Activated CD4-positive, alpha-beta T cell treated with anti-CD3 and anti-CD28 coated beads, Interleukin-2, amount 10 ng/mL, durations not matched to agents 24 days and 14 days (primary cell): Measurements from ENCODE around the gene SPINK9. TPM values are rescaled to one million over a fixed set of nuclear protein-coding genes. Genes with fewer than 3 reads are reported as not detected.
"Not testable (repeated sequence)": the region's sequence is repeated elsewhere in the genome, so short reads cannot be mapped to it uniquely, and the experiment has no call there.

Experiments used
- DNase-seq: peaks from one replicate; pipeline ENCODE4 v3.0.0; 2022
- H3K27ac Mint-ChIP-seq: one replicate; pipeline ENCODE4 v1.8.0; 2022; ENCODE audit warnings: mild to moderate bottlenecking, mixed read lengths
- H3K27me3 Mint-ChIP-seq: one replicate; pipeline ENCODE4 v1.8.0; 2022; ENCODE audit warnings: mixed read lengths
- H3K36me3 Mint-ChIP-seq: one replicate; pipeline ENCODE4 v1.8.0; 2022; ENCODE audit warnings: low read depth, mild to moderate bottlenecking, mixed read lengths
- H3K4me1 Mint-ChIP-seq: one replicate; pipeline ENCODE4 v1.8.0; 2021; ENCODE audit warnings: mixed read lengths
- H3K4me3 Mint-ChIP-seq: one replicate; pipeline ENCODE4 v1.8.0; 2022; ENCODE audit warnings: mild to moderate bottlenecking, moderate library complexity, mixed read lengths
- H3K9me3 Mint-ChIP-seq: one replicate; pipeline ENCODE4 v1.8.0; 2021; ENCODE audit warnings: mixed read lengths
- intact Hi-C: fragments of 100-400 bp; cut with micrococcal nuclease; formaldehyde crosslinking; loops from one replicate; pipeline ENCODE4 v1.15.1; 2023
- total RNA-seq: library from RNA; stranded (reverse); gene quantifications from 2 replicates; pipeline ENCODE4 v1.2.3, GENCODE V29; 2022

The SPINK9 gene, protein sequence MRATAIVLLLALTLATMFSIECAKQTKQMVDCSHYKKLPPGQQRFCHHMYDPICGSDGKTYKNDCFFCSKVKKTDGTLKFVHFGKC
- not detected in 2 replicates for total RNA-seq

DNA sequence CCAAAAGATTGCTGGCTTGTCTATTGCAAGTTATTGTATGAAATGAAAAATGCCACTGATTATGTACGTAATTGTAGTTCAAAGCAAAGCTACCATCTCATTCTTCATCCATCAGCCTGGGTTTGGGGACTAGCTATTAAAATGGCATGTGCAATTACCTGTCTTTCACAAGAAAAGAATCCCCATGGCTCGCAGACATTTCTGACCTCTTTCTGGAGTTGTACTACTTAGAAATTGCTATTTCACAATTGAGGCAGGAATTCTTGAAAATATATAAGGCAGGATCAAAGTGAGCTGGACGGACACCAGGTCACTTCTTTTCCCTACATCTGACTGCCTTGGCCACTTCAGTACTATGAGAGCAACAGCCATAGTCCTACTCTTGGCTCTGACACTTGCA lies at the start of gene SPINK9:
Gene SPINK9, plus strand, starts transcription at position 301 of the 400 bp plus-strand sequence. Its CDS starts 55 bp downstream, at position 356.
- Mint-ChIP-seq H3K36me3 (no peaks in the 10 kb centered on the region), H3K4me3 (no peak within 1 kb of the TSS), H3K9me3 (peaks cover 2% of the 10 kb centered on the region), H3K4me1 (no peaks in the 10 kb centered on the region), H3K27ac (no peak within 1 kb of the TSS), H3K27me3 (no peaks in the 10 kb centered on the region)
- intact Hi-C loops, result no loop called here
- DNase-seq, result no peak

DNA sequence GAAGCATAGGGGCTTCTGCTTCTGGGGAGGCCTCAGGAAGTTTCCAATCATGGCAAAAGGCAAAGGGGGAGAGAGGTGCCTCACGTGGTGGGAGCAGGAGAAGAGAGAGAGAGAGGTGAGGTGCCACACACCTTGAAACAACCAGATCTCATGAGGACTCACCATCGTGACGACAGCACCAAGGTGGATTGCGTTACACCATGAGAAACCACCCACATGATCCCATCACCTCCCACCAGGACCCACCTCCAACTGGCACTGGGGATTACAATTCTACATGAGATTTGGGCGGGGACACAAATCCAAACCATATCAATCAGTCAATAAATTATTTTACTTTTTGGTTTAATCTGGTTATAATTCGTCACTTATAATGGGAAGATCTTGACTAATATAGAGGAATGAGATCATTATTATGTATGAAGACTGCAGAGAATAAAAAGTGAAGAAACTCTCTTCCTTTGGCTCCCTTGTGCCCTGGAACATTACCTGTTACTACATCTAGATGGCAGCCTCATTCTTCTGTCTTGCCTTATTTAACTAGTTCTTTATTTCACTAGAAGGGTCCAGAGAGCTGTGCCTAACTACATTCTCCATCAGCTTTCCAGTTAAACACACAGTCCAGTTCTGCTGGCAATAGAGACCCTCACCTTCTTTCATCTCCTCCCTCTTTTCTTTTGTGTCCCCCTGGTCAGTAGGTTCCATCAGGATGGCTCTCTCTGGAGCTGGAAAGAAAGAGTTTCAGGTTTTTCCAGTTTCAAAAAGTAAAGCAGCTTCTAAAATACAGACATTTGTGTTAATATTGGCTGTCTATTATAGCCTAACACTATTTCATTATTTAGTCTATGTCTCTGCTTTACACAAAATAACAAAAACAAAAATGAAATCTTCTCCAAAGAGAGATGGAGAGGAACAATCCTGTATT lies 44.8 kb upstream of the SPINK9 start:
- DNase-seq, result no peak
- intact Hi-C loops, result no loop called here
- Mint-ChIP-seq H3K9me3 (no peaks in the 10 kb centered on the region), H3K36me3 (no peaks in the 10 kb centered on the region), H3K4me1 (no peaks in the 10 kb centered on the region), H3K27me3 (no peaks in the 10 kb centered on the region), H3K4me3 (no peak overlapping the region), H3K27ac (no peak overlapping the region)

DNA sequence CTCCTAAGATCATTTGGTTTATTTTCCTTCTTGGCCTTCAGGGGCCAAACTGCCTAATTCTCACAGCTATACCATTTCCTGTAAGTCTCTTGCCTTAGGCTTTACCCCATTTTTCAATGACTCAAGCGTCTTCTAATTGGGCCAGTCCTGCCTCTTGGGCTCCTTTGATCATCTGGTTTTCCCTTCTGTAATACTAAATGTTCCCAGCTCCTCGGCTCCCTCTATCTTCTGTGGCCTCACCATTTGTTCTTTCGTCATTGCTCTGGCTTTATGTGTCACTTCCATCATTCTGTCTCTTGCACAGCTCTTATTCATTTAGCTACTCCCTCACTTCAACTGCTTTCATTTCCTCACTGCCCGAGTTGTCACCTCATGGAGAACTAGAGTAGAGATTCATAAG lies 37.6 kb upstream of the SPINK9 start:
- DNase-seq, result no peak
- H3K4me3 Mint-ChIP-seq, result no peak overlapping the region
- intact Hi-C loops, result no loop called here
- no peaks in the 10 kb centered on the region for H3K9me3 Mint-ChIP-seq
- no peaks in the 10 kb centered on the region for H3K27me3 Mint-ChIP-seq
- no peaks in the 10 kb centered on the region for H3K4me1 Mint-ChIP-seq
- no peaks in the 10 kb centered on the region for H3K36me3 Mint-ChIP-seq
- H3K27ac Mint-ChIP-seq, result no peak overlapping the region

DNA sequence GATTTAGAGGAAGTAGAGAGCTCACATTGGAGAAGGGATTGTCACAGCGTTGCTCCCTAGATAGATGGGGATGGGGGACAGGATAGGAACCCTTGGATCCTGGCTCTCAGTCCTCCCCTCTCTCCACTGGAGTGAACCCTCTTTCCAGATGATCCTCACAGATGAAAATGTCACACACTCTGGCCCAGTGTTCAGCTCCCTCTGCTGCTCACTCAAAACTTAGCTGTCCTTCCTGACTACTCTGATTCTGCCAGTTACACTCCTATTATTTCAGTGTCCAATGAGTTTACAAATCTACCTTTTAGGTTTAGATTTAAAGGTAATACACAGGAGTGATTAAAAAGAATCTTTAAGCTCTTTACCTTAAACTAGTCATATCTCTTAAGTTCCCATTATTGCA lies 28.9 kb upstream of the SPINK9 start:
- intact Hi-C loops, result no loop called here
- peaks cover 6% of the 10 kb centered on the region for H3K9me3 Mint-ChIP-seq
- no peaks in the 10 kb centered on the region for H3K36me3 Mint-ChIP-seq
- no peaks in the 10 kb centered on the region for H3K4me1 Mint-ChIP-seq
- no peak overlapping the region for H3K27ac Mint-ChIP-seq
- no peak for DNase-seq
- no peaks in the 10 kb centered on the region for H3K27me3 Mint-ChIP-seq
- no peak overlapping the region for H3K4me3 Mint-ChIP-seq

DNA sequence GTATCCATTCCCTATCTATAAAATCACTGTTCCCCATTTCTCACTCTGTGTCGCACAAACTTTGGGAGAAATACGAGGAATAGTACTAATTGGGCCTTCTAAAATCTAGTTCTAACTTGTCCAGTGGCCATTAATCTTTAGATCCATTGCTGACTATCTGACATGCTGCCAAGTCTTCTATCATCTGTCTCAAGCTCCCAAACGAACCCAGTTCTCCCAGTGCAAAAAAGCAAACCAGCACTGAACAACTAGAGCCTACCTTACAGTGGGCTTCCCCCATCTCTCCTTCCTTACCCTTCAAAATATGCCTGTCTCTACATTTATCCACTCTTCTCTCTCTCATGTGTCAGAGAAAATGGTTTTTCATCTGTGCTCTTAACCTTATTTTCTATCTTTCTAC lies 26.3 kb upstream of the SPINK9 start:
- peaks cover 6% of the 10 kb centered on the region for H3K9me3 Mint-ChIP-seq
- no peaks in the 10 kb centered on the region for H3K36me3 Mint-ChIP-seq
- no peak overlapping the region for H3K27ac Mint-ChIP-seq
- intact Hi-C loops, result no loop called here
- no peak for DNase-seq
- H3K4me1 Mint-ChIP-seq, result no peaks in the 10 kb centered on the region
- H3K4me3 Mint-ChIP-seq, result no peak overlapping the region
- H3K27me3 Mint-ChIP-seq, result no peaks in the 10 kb centered on the region

DNA sequence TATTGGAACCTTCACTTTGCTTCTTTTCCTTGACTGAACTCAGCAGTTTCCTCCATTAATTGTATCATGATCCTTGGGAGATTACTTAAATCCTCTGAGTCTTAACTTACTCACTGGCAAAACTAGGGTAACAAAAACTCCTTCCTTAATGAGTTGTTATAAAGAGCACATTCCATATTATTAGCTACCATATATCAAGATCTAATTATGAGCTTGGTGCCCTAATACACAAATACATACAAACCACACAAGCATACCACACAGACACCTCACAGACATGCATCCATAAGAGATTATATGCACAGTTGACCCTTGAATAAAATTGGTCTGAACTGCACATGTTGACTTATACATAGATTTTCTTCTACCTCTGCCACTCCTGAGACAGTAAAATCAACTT lies 25.6 kb upstream of the SPINK9 start:
- H3K27ac Mint-ChIP-seq, result no peak overlapping the region
- intact Hi-C loops, result no loop called here
- DNase-seq, result no peak
- H3K27me3 Mint-ChIP-seq, result no peaks in the 10 kb centered on the region
- H3K36me3 Mint-ChIP-seq, result no peaks in the 10 kb centered on the region
- no peak overlapping the region for H3K4me3 Mint-ChIP-seq
- H3K9me3 Mint-ChIP-seq, result peaks cover 6% of the 10 kb centered on the region
- no peaks in the 10 kb centered on the region for H3K4me1 Mint-ChIP-seq

DNA sequence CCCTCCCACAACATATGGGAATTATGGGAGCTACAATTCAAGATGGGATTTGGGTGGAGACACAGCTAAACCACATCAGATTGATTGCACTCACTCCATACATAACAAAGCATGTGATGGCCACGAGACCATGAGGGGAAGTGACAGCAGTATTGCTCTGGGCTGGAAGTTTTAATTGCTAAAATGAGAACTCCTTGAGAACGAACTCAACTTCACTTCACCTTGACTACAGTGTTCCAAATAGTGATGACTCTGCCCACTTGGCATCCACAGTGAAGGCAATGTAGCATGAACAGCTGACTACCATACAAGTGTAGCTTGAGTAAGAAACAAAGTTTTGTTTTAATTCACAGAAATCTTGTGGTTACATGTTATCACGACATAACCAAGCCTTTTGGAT lies 23.9 kb upstream of the SPINK9 start:
- H3K4me3 Mint-ChIP-seq, result no peak overlapping the region
- H3K36me3 Mint-ChIP-seq, result no peaks in the 10 kb centered on the region
- no peaks in the 10 kb centered on the region for H3K27me3 Mint-ChIP-seq

DNA sequence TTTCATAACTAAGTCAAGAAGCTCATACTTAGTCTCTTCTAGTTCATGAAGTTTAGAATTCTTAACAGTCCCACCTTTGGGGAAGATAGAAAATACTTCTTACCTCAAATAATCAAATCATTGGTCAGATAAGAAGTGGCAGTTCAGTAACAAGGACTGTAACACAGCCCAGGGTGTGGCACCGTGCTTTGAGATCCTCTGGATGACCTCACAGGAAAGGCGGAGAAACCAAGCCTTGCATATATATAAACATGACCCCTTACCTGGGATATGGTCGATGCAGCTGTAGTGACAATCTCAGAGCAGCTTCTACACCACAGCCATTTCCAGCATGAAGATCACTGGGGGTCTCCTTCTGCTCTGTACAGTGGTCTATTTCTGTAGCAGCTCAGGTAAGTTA lies 23.2 kb upstream of the SPINK9 start, which contains the start of gene SPINK7:
Gene SPINK7, plus strand, starts transcription at position 271 of the 400 bp plus-strand sequence. Its CDS starts 61 bp downstream, at position 332.
- H3K36me3 Mint-ChIP-seq, result no peaks in the 10 kb centered on the region
- H3K27ac Mint-ChIP-seq, result no peak within 1 kb of the TSS
- no peaks in the 10 kb centered on the region for H3K4me1 Mint-ChIP-seq
- no peak within 1 kb of the TSS for H3K4me3 Mint-ChIP-seq
- no peaks in the 10 kb centered on the region for H3K27me3 Mint-ChIP-seq
- intact Hi-C loops, result no loop called here
- no peak for DNase-seq
- peaks cover 6% of the 10 kb centered on the region for H3K9me3 Mint-ChIP-seq

More for the DNA sequence above, 23.9 kb upstream of the SPINK9 start:
- Mint-ChIP-seq H3K4me1 (no peaks in the 10 kb centered on the region), H3K9me3 (peaks cover 6% of the 10 kb centered on the region), H3K27ac (no peak overlapping the region)
- DNase-seq, result no peak
- intact Hi-C loops, result no loop called here

DNA sequence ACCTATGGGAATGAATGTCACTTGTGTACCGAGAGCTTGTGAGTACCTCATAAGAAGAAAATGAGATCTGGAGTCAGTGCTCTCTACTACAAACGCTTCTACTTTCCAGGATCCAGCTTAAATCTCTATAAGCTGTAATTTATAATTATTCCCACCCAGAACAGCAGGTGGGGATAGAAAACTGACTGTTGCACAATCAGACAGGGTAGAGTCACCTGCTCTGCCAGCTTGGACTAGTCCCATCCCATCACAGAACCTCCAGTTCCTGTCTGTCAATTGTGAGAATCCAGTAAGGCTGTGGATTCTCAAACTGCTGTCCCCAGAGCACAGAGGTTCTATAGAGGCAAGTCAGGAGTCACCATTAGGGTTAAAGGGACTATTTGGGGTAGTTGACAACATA lies 21.2 kb upstream of the SPINK9 start:
- no peak overlapping the region for H3K4me3 Mint-ChIP-seq
- H3K27me3 Mint-ChIP-seq, result no peaks in the 10 kb centered on the region
- DNase-seq, result no peak
- no peaks in the 10 kb centered on the region for H3K4me1 Mint-ChIP-seq
- H3K36me3 Mint-ChIP-seq, result no peaks in the 10 kb centered on the region
- no peak overlapping the region for H3K27ac Mint-ChIP-seq
- intact Hi-C loops, result no loop called here
- H3K9me3 Mint-ChIP-seq, result peaks cover 4% of the 10 kb centered on the region

DNA sequence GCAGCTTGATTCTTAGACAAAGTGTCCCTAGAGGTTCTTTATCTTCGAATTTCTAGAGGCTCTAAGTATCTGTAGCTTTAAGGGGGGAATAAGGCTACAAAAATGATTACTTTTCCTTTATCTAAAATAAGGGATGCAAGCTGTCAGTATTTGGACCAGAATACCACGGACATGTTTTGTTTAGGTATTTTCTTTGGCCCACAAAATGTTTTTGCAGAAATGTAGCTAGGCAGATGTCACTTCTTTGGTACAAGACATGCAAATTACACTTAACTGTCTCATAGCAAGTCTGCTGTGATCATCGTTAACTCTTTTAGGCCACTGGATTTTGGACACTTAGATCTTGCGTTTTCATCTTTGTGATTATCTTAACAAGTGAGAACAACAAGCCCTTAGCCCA lies 20.6 kb upstream of the SPINK9 start:
- Mint-ChIP-seq H3K27ac (no peak overlapping the region), H3K4me3 (no peak overlapping the region), H3K36me3 (no peaks in the 10 kb centered on the region), H3K9me3 (no peaks in the 10 kb centered on the region), H3K27me3 (no peaks in the 10 kb centered on the region), H3K4me1 (no peaks in the 10 kb centered on the region)
- intact Hi-C loops, result no loop called here
- no peak for DNase-seq

DNA sequence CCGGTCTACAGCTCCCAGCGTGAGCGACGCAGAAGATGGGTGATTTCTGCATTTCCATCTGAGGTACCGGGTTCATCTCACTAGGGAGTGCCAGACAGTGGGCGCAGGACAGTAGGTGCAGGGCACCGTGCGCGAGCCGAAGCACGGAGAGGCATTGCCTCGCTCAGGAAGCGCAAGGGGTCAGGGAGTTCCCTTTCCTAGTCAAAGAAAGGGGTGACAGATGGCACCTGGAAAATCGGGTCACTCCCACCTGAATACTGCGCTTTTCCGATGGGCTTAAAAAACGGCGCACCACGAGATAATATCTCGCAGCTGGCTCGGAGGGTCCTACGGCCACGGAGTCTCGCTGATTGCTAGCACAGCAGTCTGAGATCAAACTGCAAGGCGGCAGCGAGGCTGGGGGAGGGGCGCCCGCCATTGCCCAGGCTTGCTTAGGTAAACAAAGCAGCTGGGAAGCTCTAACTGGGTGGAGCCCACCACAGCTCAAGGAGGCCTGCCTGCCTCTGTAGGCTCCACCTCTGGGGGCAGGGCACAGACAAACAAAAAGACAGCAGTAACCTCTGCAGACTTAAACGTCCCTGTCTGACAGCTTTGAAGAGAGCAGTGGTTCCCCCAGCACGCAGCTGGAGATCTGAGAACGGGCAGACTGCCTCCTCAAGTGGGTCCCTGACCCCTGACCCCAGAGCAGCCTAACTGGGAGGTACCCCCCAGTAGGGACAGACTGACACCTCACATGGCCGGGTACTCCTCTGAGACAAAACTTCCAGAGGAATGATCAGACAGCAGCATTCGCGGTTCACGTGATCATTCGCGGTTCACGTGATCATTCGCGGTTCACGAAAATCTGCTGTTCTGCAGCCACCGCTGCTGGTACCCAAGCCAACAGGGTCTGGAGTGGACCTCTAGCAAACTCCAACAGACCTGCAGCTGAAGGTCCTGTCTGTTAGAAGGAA lies 15.1 kb upstream of the SPINK9 start:
- DNase-seq, result peak; percentile 58
- H3K36me3 Mint-ChIP-seq, H3K27ac Mint-ChIP-seq: not testable (repeated sequence)

DNA sequence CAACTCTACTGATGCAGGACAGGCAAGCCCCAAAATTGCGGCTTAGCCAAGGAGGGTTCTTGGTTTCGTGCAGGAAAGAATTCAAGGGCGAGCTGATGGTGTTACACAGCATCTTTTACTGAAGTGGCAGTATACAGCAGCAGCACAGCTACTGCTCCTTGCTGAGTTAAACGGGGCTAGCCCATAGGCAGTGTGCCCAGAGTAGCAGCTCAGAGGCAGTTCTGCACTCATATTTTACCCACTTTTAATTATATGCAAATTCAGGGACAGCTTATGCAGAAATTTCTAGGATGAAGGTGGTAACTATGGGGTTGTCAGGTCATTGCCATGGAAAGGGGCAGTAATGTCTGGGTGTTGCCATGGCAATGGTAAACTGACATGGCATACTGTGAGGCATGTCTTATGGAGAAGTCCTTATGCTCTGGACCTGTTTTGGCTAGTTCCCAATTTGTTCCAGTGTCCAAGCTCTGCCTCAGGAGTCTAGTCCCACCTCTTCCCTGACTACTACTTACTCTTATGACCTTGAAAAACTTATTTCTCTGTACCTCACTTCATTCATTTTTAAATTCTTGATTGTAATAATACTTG lies 2.0 kb upstream of the SPINK9 start:
- Mint-ChIP-seq H3K9me3 (peaks cover 8% of the 10 kb centered on the region), H3K4me1 (no peaks in the 10 kb centered on the region), H3K4me3 (no peak overlapping the region), H3K27ac (no peak overlapping the region), H3K27me3 (no peaks in the 10 kb centered on the region), H3K36me3 (no peaks in the 10 kb centered on the region)
- intact Hi-C loops, result no loop called here
- DNase-seq, result no peak

More for the DNA sequence above, 15.1 kb upstream of the SPINK9 start:
- H3K9me3 Mint-ChIP-seq, intact Hi-C loops, H3K27me3 Mint-ChIP-seq, H3K4me1 Mint-ChIP-seq: not testable (repeated sequence)
- H3K4me3 Mint-ChIP-seq, result peak overlapping the region; percentile 59

DNA sequence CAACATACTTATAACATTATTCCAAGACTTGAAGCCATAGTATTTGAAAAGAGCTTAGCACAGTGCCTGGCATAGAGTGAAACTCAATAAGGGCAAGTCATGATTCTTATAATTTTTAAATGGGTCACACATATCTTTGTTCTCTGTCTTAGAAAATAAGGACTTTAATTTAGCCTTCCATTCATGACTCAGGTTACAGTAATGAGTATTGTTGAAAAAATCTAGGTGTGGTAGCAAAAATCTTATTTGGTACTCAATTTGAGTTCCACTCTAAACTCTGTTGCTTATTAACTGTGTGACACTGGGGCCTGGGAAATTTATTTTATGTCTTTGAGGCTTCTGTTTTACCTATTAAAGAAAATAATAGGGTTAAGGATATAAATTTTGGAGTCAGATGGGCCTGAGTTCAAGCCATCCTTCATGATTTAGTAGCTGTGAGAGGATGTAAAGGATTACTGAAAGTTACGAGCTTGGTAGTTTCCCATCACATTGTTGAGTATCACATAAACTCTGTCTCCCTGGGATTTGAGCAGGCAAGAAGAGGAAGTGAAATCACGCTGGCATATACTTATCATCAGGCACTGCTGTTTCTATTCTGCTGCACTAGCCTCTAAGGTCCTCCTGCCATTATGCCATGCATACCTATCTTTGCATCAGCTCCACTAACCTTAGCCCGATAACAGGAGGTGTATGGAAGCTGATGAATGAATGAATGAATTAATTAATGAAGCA lies 1.5 kb downstream of the SPINK9 start:
- DNase-seq, result no peak
- no peak overlapping the region for H3K4me3 Mint-ChIP-seq
- H3K27ac Mint-ChIP-seq, result no peak overlapping the region
- H3K4me1 Mint-ChIP-seq, result no peaks in the 10 kb centered on the region
- intact Hi-C loops, result no loop called here
- no peaks in the 10 kb centered on the region for H3K27me3 Mint-ChIP-seq
- no peaks in the 10 kb centered on the region for H3K36me3 Mint-ChIP-seq
- H3K9me3 Mint-ChIP-seq, result no peaks in the 10 kb centered on the region
